ENCODE data around the gene C19orf38.

Gene C19orf38

GRCh38 chr19:10830931-10831779, 17.1 kb upstream of the C19orf38 start:
- no peak for DNase-seq (ENCODE audit: low read depth in 2 of 2)
- TF ChIP-seq CTCF (IDR thresholded peaks at IDR 0.05; ENCODE audit: low read depth, low read length), result no peak
- H3K4me3 ChIP-seq (replicated peaks in 1 of 2; ENCODE audit: low read depth in 2 of 2, low read length in 2 of 2), result no peak overlapping the region

- no peak for DNase-seq (ENCODE audit: low read depth in 2 of 2)
- no peak overlapping the region for H3K4me3 ChIP-seq (replicated peaks in 1 of 2; ENCODE audit: low read depth in 2 of 2, low read length in 2 of 2)
These were observed 16.0 kb upstream of the C19orf38 start for GRCh38 chr19:10831987-10832938.

GRCh38 chr19:10832939-10833296, 15.3 kb upstream of the C19orf38 start:
- H3K4me3 ChIP-seq (replicated peaks in 1 of 2; ENCODE audit: low read depth in 2 of 2, low read length in 2 of 2), result no peak overlapping the region
- DNase-seq (ENCODE audit: low read depth in 2 of 2), result no peak
- no peak for TF ChIP-seq CTCF (IDR thresholded peaks at IDR 0.05; ENCODE audit: low read depth, low read length)

More at GRCh38 chr19:10831987-10832938, 16.0 kb upstream of the C19orf38 start:
- TF ChIP-seq CTCF (IDR thresholded peaks at IDR 0.05; ENCODE audit: low read depth, low read length), result no peak

- no peak for DNase-seq (ENCODE audit: low read depth in 2 of 2)
- TF ChIP-seq CTCF (IDR thresholded peaks at IDR 0.05; ENCODE audit: low read depth, low read length), result no peak
- H3K4me3 ChIP-seq (replicated peaks in 1 of 2; ENCODE audit: low read depth in 2 of 2, low read length in 2 of 2), result peak overlapping the region; percentile 47 to 50
These were observed 13.0 kb upstream of the C19orf38 start for GRCh38 chr19:10835089-10835753.

- peak; percentile 13 for TF ChIP-seq CTCF (IDR thresholded peaks at IDR 0.05; ENCODE audit: low read depth, low read length)
- peak; percentile 100 for DNase-seq (ENCODE audit: low read depth in 2 of 2)
- H3K4me3 ChIP-seq (replicated peaks in 1 of 2; ENCODE audit: low read depth in 2 of 2, low read length in 2 of 2), result peak within 1 kb of the TSS; percentile 70 to 77
These were observed 12.3 kb upstream of the C19orf38 start, which contains the start of gene TMED1 for GRCh38 chr19:10835754-10836478. Gene TMED1 (minus strand): TSS chr19:10836212. CDS start chr19:10836191, 21 bp downstream.
